HG02763 (cell line): Measurements from ENCODE around the gene OBP2B.
"Not testable (repeated sequence)": the region's sequence is repeated elsewhere in the genome, so short reads cannot be mapped to it uniquely, and the experiment has no call there.

Source experiments
- ATAC-seq: cut with Tn5 transposase; IDR thresholded peaks from one replicate; pipeline ENCODE4 v1.9.1; 2021; ENCODE audit warnings: mild to moderate bottlenecking, moderate library complexity; ENCODE audit not compliant: unreplicated experiment

OBP2B gene, protein sequence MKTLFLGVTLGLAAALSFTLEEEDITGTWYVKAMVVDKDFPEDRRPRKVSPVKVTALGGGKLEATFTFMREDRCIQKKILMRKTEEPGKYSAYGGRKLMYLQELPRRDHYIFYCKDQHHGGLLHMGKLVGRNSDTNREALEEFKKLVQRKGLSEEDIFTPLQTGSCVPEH

GRCh38 chr9:133208880-133209300 lies at the start of gene OBP2B:
Gene OBP2B (minus strand): TSS chr9:133209250. CDS start chr9:133209199, 51 bp downstream.
- not testable (repeated sequence) for ATAC-seq

- ATAC-seq = no peak
Measured at GRCh38 chr9:133258061-133259015, 49.3 kb upstream of the OBP2B start.

- no peak for ATAC-seq
Measured at GRCh38 chr9:133257465-133257956, 48.5 kb upstream of the OBP2B start.

- no peak for ATAC-seq
Measured at GRCh38 chr9:133256686-133257091, 47.6 kb upstream of the OBP2B start.

DNA sequence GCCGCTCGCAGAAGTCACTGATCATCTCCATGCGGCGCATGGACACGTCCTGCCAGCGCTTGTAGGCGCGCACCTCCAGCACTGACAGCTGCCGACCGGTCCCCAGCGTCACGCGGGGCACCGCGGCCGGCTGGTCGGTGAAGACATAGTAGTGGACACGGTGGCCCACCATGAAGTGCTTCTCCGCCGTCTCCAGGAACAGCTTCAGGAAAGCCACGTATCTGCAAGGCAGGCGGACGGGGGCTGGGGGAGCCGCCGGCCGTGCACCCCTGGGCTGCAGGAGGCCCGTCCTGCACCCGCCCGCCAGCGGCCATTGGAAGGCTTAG lies 47.0 kb upstream of the OBP2B start:
- no peak for ATAC-seq

DNA sequence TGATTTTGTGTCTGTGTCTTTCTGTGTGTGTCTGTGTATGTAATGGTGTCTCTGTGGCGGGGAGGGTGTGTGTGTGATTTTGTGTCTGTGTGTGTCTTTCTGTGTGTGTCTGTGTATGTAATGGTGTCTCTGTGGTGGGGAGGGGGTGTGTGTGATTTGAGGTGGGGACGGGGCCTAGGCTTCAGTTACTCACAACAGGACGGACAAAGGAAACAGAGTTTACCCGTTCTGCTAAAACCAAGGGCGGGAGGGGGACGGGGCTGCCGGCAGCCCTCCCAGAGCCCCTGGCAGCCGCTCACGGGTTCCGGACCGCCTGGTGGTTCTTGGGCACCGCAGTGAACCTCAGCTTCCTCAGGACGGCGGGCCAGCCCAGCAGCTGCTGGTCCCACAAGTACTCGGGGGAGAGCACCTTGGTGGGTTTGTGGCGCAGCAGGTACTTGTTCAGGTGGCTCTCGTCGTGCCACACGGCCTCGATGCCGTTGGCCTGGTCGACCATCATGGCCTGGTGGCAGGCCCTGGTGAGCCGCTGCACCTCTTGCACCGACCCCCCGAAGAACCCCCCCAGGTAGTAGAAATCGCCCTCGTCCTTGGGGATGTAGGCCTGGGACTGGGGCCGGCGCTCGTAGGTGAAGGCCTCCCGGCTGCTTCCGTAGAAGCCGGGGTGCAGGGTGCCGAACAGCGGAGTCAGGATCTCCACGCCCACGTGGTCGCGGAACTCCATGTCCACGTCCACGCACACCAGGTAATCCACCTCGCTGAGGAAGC lies 46.5 kb upstream of the OBP2B start:
- no peak for ATAC-seq

GRCh38 chr9:133254471-133254870 lies 45.4 kb upstream of the OBP2B start:
- no peak for ATAC-seq

DNA sequence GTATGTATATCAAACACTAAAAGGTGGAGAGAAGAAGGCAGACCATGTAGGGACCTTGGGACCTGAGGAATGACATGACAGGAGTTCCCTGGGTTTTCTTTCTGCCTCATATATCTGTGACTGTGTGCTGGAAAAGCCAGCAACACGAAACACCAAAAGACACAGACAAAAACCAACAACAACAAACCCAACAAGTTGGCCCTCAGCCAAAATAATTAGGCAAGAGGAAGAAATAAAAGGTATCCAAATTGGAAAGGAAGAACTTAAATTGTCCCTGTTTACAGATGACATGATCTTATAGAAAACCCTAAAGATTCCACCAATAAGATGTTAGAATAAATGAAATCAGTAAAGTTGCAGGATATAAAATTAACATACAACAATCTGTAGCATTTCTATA lies 44.2 kb upstream of the OBP2B start:
- ATAC-seq = no peak

DNA sequence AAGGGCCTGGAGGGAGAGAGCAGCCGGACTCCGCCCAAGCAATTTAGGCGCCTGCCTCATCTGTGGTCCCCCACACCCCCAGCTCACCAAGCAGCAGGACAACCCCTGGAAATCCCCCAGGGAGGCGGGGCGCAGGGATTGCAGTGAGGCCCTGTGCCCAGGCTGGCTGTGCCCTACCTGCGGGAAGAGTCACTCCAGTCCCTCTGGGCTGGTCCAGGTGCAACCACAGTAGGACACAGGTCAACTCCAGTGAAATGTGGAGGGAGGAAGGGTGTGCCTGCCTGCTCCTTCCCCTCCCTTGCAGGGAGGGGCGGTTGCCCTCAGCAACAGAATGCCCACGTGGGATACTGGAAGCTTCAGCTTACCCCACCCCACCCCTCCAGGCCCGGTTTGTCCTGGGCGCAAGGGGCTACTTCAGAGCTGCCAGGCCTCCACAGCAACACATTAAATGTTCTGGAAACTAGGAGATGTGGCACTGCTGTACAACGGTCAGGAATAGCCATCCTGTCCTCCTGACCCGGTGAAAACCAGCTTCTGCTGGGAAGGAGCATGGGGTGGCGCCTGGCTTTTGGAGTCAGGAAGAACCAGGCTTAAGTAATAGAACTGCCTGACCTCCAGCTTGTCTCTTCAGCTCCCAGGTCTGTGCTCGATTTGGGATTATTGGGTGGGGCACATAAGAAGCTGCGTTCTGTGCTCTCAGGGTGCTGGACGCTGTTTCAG lies 43.4 kb upstream of the OBP2B start:
- ATAC-seq = no peak

DNA sequence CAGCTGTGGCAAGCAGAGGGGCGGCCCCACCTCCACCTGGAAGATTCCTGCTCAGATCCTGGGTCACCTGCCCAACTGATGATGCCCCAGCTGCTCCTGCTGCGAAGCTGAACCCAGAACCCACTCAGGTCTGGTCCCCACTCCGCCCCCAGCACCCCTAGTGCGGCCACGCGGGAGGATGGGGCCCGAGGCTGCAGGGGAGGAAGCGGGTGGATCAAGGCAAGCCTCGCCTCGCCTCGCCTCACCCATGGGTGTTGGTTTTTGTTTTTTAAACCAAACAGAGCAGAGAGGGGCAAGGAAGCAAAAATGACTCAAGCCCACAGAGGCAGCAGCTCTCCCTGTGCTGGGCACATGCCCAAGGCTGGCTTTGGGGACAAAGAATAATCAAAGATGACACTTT lies 42.7 kb upstream of the OBP2B start:
- ATAC-seq = no peak

DNA sequence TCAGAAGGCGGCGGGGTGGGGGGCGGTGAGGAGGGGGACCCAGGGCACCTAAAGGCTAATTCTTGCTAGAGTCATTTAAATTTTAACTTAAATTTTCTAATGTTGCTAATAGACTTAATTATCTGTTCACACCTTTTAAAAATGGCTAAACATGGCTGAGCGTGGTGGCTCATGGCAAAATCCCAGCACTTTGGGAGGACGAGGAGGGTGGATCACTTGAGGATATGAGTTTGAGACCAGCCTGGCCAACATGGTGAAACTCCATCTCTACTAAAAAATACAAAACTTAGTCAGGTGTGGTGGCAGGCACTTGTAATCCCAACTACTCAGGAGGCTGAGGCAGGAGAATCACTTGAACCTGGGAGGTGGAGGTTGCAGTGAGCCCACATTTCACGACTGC lies 42.2 kb upstream of the OBP2B start:
- not testable (repeated sequence) for ATAC-seq

DNA sequence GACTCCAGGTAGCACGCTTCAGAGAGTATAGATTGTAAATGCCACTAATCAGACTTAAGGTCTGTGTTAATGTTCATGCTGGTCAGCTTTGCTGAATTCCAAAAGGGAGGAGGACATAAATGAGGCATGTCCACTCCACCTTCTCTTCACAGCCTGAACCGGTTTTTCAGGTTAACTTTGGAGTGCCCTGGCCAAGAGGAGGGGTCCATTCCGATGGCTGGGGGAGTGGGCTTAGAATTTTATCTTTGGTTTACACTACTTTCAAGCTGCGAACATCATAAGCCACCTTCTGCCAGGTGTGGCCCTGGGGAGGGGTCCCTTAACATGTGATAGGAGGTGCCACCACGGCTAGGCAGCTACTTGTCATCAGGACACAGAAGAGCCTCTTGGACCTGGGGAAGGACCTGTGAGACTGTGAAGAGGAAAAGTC lies 41.7 kb upstream of the OBP2B start:
- no peak for ATAC-seq

GRCh38 chr9:133249337-133249736 lies 40.3 kb upstream of the OBP2B start:
- ATAC-seq = no peak

DNA sequence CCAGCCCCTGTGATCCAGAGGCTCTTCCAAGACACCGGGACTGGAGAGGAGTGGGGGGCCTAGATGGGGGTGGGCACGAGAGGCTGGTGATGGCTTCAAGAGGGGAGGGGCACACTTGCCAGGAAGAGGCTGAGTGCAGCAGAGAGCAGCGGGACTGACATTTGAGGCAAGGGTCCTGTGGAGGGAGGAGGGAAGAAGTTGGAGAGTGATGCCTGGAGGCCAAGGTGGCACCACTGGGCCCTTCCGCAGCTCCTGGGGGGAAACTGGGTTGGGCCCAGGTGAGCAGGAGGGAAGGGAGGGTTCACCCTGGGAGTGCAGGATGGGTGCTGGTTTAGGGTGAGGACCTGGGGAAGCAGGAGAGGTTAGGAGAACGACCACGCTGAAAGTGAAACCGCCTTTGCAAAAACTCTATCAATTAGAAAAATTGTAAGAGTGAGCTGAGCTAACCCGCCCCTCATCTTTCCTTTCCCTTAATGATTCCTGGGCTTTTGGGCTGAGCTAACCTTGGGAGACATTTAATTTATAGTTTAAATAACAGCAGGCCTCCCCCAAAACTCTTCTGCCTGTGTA lies 39.8 kb upstream of the OBP2B start:
- ATAC-seq = no peak

DNA sequence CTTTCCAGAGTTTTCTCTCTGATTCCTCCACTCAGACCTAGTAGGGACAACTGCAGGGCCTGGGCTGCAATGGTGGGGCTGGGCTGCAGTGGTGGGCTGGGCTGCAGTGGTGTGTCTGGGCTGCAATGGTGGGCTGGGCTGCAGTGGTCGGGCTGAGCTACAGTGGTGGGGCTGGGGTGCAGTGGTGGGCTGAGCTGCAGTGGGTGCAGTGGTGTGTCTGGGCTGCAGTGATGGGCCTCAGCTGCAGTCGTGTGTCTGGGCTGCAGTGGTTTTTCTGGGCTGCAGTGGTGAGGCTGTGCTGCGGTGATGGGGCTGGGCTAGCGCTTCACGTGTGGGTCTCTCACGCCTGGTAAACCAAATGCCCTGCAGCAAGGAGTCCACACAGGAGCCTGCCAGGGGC lies 38.6 kb upstream of the OBP2B start:
- no peak for ATAC-seq

- no peak for ATAC-seq
Measured at GRCh38 chr9:133246991-133247390, 37.9 kb upstream of the OBP2B start.

GRCh38 chr9:133246562-133246961 lies 37.5 kb upstream of the OBP2B start:
- ATAC-seq = no peak

DNA sequence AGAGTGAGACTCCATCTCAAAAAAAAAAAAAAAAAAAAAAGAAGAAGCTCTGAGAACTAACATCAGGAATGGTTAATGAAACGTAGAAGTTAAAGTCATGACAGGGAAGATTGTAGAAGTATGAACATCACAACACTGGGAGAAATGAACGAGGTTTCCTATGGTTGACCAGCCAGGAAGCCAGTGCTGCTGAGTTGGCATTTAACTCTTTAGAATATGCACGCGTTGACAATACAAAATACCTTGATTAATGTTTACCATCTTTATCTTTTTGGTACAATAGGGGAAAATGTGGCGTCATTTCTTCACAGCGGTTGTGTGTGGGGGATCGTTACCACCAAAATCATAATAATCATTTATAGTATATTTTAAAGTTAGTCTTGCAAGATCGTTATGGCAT lies 33.9 kb upstream of the OBP2B start:
- ATAC-seq = no peak

GRCh38 chr9:133242241-133242640 lies 33.2 kb upstream of the OBP2B start:
- ATAC-seq = no peak

- ATAC-seq = no peak
Measured at GRCh38 chr9:133239533-133240090, 30.6 kb upstream of the OBP2B start.
